HepG2 (cell line): ENCODE results near the gene NEK7. TPM values are rescaled to one million over a fixed set of nuclear protein-coding genes. Genes with fewer than 3 reads are reported as not detected.

Experiments
- ATAC-seq: fragments of 200-7000 bp; cut with Tn5 transposase; 3 replicates; pipeline ENCODE4 v1.9.1; 2020; ENCODE audit warnings: mild to moderate bottlenecking, moderate library complexity
- BruUV-seq: library from RNA; stranded (reverse); fragments of 400-500 nt; replicated peaks from 2 replicates; lab custom pipeline; 2021; lab: Mats Ljungman, UMichigan
- CTCF ChIA-PET: fragments of 300-600 bp; formaldehyde crosslinking; extraction: SDS; loops from one replicate; lab custom pipeline; 2021; ENCODE audit warnings: low total read pairs, inconsistent platforms, low intra/inter-chr PET ratio; lab: Yijun Ruan, JAX
- POLR2A ChIA-PET: fragments of 350-600 bp; sonication (Branson Sonifier 250); formaldehyde crosslinking; loops from one replicate; lab custom pipeline; 2020; ENCODE audit warnings: antibody characterized with exemption, inconsistent platforms; lab: Yijun Ruan, JAX
- DNase-seq: peaks from one replicate; pipeline ENCODE4 v3.0.0-alpha.2; 2015; ENCODE audit warnings: low spot score
- FAIRE-seq: peaks from 3 replicates; lab custom pipeline; 2011; peaks lifted over from hg19 to GRCh38; lab: Jason Lieb, UNC
- H2AFZ ChIP-seq: one replicate; pipeline ENCODE4 v1.6.1; 2011; ENCODE audit warnings: low read length, inconsistent platforms
- H3K27ac ChIP-seq: fragments of 300-600 bp; 3 replicates; pipeline ENCODE4 v1.8.0; 2011; ENCODE audit warnings: mixed run types, mild to moderate bottlenecking, mixed read lengths, low read length, inconsistent platforms; ENCODE audit not compliant: insufficient read depth; ENCODE audit errors: extremely low read length
- H3K27me3 ChIP-seq, 2 experiments: fragments of 200-600 bp in 1 of 2; 2 replicates in 1 of 2; 3 replicates in 1 of 2; pipeline versions ENCODE4 v1.6.0 to v1.8.0; 2011; ENCODE audit warnings: low read length in 2 of 2, mild to moderate bottlenecking in 2 of 2, moderate library complexity in 2 of 2, inconsistent platforms in 1 of 2; ENCODE audit not compliant: insufficient read depth in 2 of 2, control insufficient read depth in 1 of 2
- H3K36me3 ChIP-seq, 2 experiments: fragments of 200-600 bp in 1 of 2; replicated peaks in 1 of 2; 2 replicates in 1 of 2; 3 replicates in 1 of 2; pipeline versions ENCODE4 v1.5.1 to v1.8.0; 2011; ENCODE audit warnings: low read length in 2 of 2, inconsistent platforms in 1 of 2; ENCODE audit not compliant: insufficient read depth in 2 of 2, control insufficient read depth in 1 of 2
- H3K4me1 ChIP-seq: 2 replicates; pipeline ENCODE4 v1.5.1; 2012; ENCODE audit warnings: low read length, inconsistent platforms; ENCODE audit not compliant: insufficient read depth
- H3K4me2 ChIP-seq: 2 replicates; pipeline ENCODE4 v1.6.0; 2011; ENCODE audit warnings: low read depth, low read length, inconsistent platforms
- H3K4me3 ChIP-seq, 3 experiments: fragments of 200-600 bp in 1 of 3; sonication (generic), shearing (Covaris generic) in 1 of 3; replicated peaks in 1 of 3; 2 replicates each; pipeline ENCODE4 v1.5.1; 2011 to 2016; ENCODE audit warnings: low read length in 3 of 3, inconsistent platforms in 2 of 3, low read depth in 2 of 3, mild to moderate bottlenecking in 2 of 3, control low read depth in 1 of 3, mixed read lengths in 1 of 3; ENCODE audit not compliant: insufficient read depth in 1 of 3
- H3K79me2 ChIP-seq: one replicate; pipeline ENCODE4 v1.6.1; 2011; ENCODE audit warnings: low read length, inconsistent platforms; ENCODE audit not compliant: insufficient read depth
- H3K9ac ChIP-seq: 2 replicates; pipeline ENCODE4 v1.6.0; 2011; ENCODE audit warnings: mild to moderate bottlenecking, low read depth, low read length, inconsistent platforms; ENCODE audit not compliant: insufficient read depth
- H3K9me3 ChIP-seq: 2 replicates; pipeline ENCODE4 v1.5.1; 2012; ENCODE audit warnings: mild to moderate bottlenecking, low read length
- H4K20me1 ChIP-seq: 2 replicates; pipeline ENCODE4 v1.6.0; 2011; ENCODE audit warnings: inconsistent platforms, mild to moderate bottlenecking, low read length, moderate library complexity; ENCODE audit not compliant: insufficient read depth
- MAFF ChIP-seq: IDR thresholded peaks from 2 replicates; pipeline ENCODE4 v1.6.1; 2011; ENCODE audit warnings: low read depth, low read length, improper control_type of control experiment
- MAFK ChIP-seq, 2 experiments: IDR thresholded peaks in 1 of 2; conservative IDR thresholded peaks in 1 of 2; 2 replicates each; pipeline ENCODE4 v1.6.1; 2011; ENCODE audit warnings: improper control_type of control experiment in 2 of 2, low read length in 2 of 2
- MED8 ChIP-seq: sonication (generic); formaldehyde crosslinking; IDR thresholded peaks from 2 replicates; pipeline ENCODE4 v1.8.1; 2023; ENCODE audit warnings: mild to moderate bottlenecking, missing genetic modification reagents; ENCODE audit not compliant: insufficient replicate concordance
- ZFP62 ChIP-seq: sonication (generic); formaldehyde crosslinking; IDR thresholded peaks from 2 replicates; pipeline ENCODE4 v1.4.0; 2020; ENCODE audit warnings: missing genetic modification reagents
- WGBS: methylation state at CpG from one replicate; pipeline ENCODE4 v1.1.6; 2017; ENCODE audit warnings: low lambda C conversion rate; 5-methylcytosine and 5-hydroxymethylcytosine counted together
- in situ Hi-C: cut with HindIII; loops from 2 replicates; pipeline ENCODE4 v1.10.0; 2017; ENCODE audit warnings: low pct_unique_long_range_greater_than_20kb; ENCODE audit not compliant: extremely low pct_ligation_motif_present
- intact Hi-C: fragments of 100-400 bp; cut with micrococcal nuclease; formaldehyde crosslinking; loops from one replicate; pipeline ENCODE4 v1.10.0; 2022; ENCODE audit not compliant: unreplicated experiment
- polyA plus RNA-seq, 8 experiments: library from polyadenylated mRNA; depleted of rRNA in 3 of 8; stranded (reverse) in 7 of 8; unstranded in 1 of 8; fragments of >200 nt; fragmentation: Illumina TruSeq in 4 of 8; extraction: Trizol in 4 of 8; gene quantifications; 2 replicates each; pipeline versions ENCODE4 v1.2.1 to v1.2.3, GENCODE V29; 2011 to 2016; ENCODE audit warnings: low read depth in 4 of 8, missing spikeins in 1 of 8, mixed read lengths in 1 of 8; ENCODE audit not compliant: insufficient read depth in 1 of 8
- total RNA-seq, 5 experiments: library from RNA; depleted of rRNA; stranded (reverse); fragments of >200 nt; fragmentation: Illumina TruSeq; extraction: Trizol; gene quantifications; 2 replicates each; pipeline ENCODE4 v1.2.3, GENCODE V29; 2016; ENCODE audit warnings: low read depth in 1 of 5
- TF ChIP-seq, protein P1 (sequence below): sonication (generic); formaldehyde crosslinking; IDR thresholded peaks from 2 replicates; pipeline ENCODE4 v1.5.0; 2020; ENCODE audit warnings: missing genetic modification reagents

Gene NEK7
- total and polyA plus RNA-seq, 2 of the 13 experiments (the other 11 are each of a cell fraction or from before 2014, with no cell fraction given) = 18.1 to 19.2 TPM

DNA sequence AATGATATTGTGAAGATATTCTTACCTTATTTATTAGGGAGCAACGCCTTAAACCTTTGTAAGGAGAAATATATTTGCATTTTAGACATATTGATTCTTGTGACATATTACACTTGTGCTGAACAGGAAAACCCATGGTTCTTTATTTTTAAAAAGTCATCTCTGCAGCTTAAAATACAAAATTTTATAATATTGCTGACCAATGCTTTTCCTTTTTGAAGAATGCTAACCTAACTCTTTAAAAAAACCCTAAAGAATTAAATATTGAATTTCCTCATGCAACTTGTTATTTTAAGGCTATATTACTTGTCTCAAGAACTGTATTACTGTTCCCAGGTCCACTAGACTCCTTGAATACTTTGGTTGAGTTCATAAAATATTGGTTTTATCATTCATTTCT, 99.0 kb downstream of the NEK7 start:
- no peaks in the 10 kb centered on the region for H3K4me1 ChIP-seq
- peak; percentile 38; the same call in 1 of the 2 replicates for TF ChIP-seq MAFF
- TF ChIP-seq MED8 = no peak
- TF ChIP-seq MAFK (conservative IDR thresholded peaks at IDR 0.05 in 1 of 2, IDR thresholded peaks at IDR 0.05 in 1 of 2; ENCODE audit: low read length in 2 of 2) = peak; percentile 10 to 77; a peak in 2 of 4 replicates
- TF ChIP-seq, all 625 proteins: peak for 2
- Histone ChIP-seq H4K20me1 (no peaks in the 10 kb centered on the region), H3K4me3 (no peak overlapping the region), H3K9me3 (no peaks in the 10 kb centered on the region), H3K27me3 (no peaks in the 10 kb centered on the region), H3K36me3 (no peaks in the 10 kb centered on the region), H3K79me2 (no peaks in the 10 kb centered on the region), H2AFZ (no peak overlapping the region), H3K9ac (no peak overlapping the region), H3K4me2 (no peak overlapping the region), H3K27ac (no peak overlapping the region)
- DNase-seq = no peak
- no peak for FAIRE-seq
- intact Hi-C loops (no loop called here), in situ Hi-C loops (no loop called here)
- POLR2A ChIA-PET = no interaction called here
- BruUV-seq = no TSS peak
- WGBS = 98% methylated on average over 1 of the region's 1 CpG
- CTCF ChIA-PET = no interaction called here
- no peak for ATAC-seq

DNA sequence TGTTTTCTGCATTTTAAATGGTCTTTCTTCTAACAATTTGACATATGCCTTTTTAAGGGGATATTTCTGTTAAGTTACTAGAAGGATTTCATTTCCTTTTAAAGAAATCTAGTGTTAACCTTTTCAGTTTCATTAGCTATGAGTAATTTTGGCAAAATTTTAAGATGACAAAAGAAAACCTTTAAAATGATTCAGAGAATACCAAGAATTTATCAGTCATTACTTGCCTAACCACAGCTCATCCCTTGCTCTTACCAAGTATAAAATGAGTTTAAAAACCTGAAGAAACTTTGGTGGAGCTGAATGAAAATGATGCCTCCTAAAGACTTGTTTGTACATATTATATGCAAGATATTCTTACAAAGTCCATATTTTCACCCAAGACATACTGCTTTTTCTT, 101.7 kb downstream of the NEK7 start:
- H3K4me3 ChIP-seq = no peak overlapping the region
- TF ChIP-seq ZFP62 = no peak
- TF ChIP-seq, protein P1, sequence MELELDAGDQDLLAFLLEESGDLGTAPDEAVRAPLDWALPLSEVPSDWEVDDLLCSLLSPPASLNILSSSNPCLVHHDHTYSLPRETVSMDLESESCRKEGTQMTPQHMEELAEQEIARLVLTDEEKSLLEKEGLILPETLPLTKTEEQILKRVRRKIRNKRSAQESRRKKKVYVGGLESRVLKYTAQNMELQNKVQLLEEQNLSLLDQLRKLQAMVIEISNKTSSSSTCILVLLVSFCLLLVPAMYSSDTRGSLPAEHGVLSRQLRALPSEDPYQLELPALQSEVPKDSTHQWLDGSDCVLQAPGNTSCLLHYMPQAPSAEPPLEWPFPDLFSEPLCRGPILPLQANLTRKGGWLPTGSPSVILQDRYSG (CRISPR knock-in tag) = no peak
- TF ChIP-seq, all 625 proteins: peak for 0
- H3K27me3 ChIP-seq = no peaks in the 10 kb centered on the region
- H2AFZ ChIP-seq = no peak overlapping the region
- ATAC-seq = no peak
- ChIA-PET POLR2A (no interaction called here), CTCF (no interaction called here)
- H3K27ac ChIP-seq = no peak overlapping the region
- no peaks in the 10 kb centered on the region for H3K9me3 ChIP-seq
- no peak for DNase-seq
- no peaks in the 10 kb centered on the region for H3K79me2 ChIP-seq
- H4K20me1 ChIP-seq = no peaks in the 10 kb centered on the region
- FAIRE-seq = no peak
- no TSS peak for BruUV-seq
- H3K4me1 ChIP-seq = no peaks in the 10 kb centered on the region
- H3K36me3 ChIP-seq = no peaks in the 10 kb centered on the region
- H3K9ac ChIP-seq = no peak overlapping the region
- intact Hi-C loops = no loop called here
- in situ Hi-C loops = no loop called here
- H3K4me2 ChIP-seq = no peak overlapping the region
